ENCODE data around the gene OPA1. TPM values are rescaled to one million over a fixed set of nuclear protein-coding genes. Genes with fewer than 3 reads are reported as not detected.

The OPA1 gene
- total and polyA plus RNA-seq, 2 experiments from 2014 or later, result 24.9 to 89.9 TPM

DNA sequence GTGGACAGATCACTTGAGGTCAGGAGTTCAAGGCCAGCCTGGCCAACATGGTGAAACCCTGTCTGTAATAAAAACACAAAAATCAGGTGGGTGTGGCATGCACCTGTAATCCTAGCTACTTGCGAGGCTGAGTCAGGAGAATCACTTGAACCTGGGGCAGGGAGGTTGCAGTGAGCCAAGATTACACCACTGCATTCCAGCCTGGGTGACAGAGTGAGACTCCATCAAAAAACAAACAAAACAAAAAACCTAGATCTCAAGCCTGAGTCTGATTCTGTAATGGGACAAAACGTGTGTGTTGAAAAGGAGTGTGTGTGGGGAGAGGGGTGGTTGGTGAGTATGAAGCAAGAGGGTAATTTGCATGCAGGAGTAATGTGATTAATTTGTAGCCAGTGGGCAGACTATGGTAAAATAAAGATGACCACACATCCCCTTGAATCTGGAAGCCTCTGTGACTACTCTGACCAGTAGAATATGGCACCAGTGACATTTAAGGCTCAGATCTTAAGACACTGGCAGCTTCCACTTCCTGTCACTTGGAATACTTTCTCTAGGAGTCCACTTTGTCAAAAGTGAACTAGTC is 18.4 kb upstream of the OPA1 start (continued):
- TF ChIP-seq REST (IDR thresholded peaks at IDR 0.05; ENCODE audit: unreplicated experiment), result no peak
- no peak for TF ChIP-seq ETS1 (IDR thresholded peaks at IDR 0.05)
- TF ChIP-seq POLR2AphosphoS5 (IDR thresholded peaks at IDR 0.05; ENCODE audit: low read depth), result no peak
- TF ChIP-seq, protein P1, sequence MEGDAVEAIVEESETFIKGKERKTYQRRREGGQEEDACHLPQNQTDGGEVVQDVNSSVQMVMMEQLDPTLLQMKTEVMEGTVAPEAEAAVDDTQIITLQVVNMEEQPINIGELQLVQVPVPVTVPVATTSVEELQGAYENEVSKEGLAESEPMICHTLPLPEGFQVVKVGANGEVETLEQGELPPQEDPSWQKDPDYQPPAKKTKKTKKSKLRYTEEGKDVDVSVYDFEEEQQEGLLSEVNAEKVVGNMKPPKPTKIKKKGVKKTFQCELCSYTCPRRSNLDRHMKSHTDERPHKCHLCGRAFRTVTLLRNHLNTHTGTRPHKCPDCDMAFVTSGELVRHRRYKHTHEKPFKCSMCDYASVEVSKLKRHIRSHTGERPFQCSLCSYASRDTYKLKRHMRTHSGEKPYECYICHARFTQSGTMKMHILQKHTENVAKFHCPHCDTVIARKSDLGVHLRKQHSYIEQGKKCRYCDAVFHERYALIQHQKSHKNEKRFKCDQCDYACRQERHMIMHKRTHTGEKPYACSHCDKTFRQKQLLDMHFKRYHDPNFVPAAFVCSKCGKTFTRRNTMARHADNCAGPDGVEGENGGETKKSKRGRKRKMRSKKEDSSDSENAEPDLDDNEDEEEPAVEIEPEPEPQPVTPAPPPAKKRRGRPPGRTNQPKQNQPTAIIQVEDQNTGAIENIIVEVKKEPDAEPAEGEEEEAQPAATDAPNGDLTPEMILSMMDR (conservative IDR thresholded peaks at IDR 0.05; ENCODE audit: low read depth in 2 of 2), result no peak
- TF ChIP-seq CREB1 (CRISPR knock-in tag; IDR thresholded peaks at IDR 0.05; ENCODE audit: low read depth), result no peak

DNA sequence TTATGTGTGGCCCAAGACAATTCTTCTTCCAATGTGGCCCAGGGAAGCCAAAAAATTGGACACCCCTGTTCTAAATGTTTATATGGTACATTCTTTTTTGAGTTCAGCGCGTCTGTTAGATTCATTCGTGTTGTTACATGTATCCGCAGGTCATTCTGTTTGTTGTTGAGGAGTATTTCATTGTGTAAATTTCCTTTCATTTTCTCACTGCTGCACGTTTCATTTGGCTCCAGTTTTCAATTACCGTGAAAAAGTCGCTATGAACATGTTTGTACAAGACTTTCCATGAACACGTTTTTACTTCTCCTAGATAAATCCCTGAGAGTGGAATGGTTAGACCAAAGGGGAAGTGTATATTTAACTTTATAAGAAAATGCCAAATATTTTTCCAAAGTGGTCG is 7.5 kb upstream of the OPA1 start:
- Histone ChIP-seq H3K79me2 (replicated peaks; ENCODE audit: insufficient read depth) (no peaks in the 10 kb centered on the region), H3K36me3 (ENCODE audit: insufficient read depth) (no peaks in the 10 kb centered on the region), H3K27me3 (ENCODE audit: insufficient read depth) (no peaks in the 10 kb centered on the region), H3K27ac (ENCODE audit: low read depth) (no peak overlapping the region), H4K20me1 (replicated peaks; ENCODE audit: insufficient read depth) (no peaks in the 10 kb centered on the region), H3F3A (replicated peaks; ENCODE audit: low read depth) (no peaks in the 10 kb centered on the region), H3K4me1 (ENCODE audit: insufficient read depth) (no peaks in the 10 kb centered on the region), H3K4me2 (no peak overlapping the region), H2AFZ (no peak overlapping the region), H3K9me2 (ENCODE audit: insufficient read depth) (no peaks in the 10 kb centered on the region), H3K4me3 (no peak overlapping the region)
- Mint-ChIP-seq H3K4me1 (peaks cover 8% of the 10 kb centered on the region), H3K9me3 (no peaks in the 10 kb centered on the region), H3K27me3 (ENCODE audit: insufficient read depth, low read depth, poor library complexity) (no peaks in the 10 kb centered on the region), H3K27ac (no peak overlapping the region), H3K4me3 (no peak overlapping the region), H3K36me3 (ENCODE audit: low read depth) (no peaks in the 10 kb centered on the region)
- ATAC-seq, result no peak
- DNase-seq (ENCODE audit: low spot score), result no peak
- no peak for TF ChIP-seq ETS1 (IDR thresholded peaks at IDR 0.05)
- TF ChIP-seq, protein P2, sequence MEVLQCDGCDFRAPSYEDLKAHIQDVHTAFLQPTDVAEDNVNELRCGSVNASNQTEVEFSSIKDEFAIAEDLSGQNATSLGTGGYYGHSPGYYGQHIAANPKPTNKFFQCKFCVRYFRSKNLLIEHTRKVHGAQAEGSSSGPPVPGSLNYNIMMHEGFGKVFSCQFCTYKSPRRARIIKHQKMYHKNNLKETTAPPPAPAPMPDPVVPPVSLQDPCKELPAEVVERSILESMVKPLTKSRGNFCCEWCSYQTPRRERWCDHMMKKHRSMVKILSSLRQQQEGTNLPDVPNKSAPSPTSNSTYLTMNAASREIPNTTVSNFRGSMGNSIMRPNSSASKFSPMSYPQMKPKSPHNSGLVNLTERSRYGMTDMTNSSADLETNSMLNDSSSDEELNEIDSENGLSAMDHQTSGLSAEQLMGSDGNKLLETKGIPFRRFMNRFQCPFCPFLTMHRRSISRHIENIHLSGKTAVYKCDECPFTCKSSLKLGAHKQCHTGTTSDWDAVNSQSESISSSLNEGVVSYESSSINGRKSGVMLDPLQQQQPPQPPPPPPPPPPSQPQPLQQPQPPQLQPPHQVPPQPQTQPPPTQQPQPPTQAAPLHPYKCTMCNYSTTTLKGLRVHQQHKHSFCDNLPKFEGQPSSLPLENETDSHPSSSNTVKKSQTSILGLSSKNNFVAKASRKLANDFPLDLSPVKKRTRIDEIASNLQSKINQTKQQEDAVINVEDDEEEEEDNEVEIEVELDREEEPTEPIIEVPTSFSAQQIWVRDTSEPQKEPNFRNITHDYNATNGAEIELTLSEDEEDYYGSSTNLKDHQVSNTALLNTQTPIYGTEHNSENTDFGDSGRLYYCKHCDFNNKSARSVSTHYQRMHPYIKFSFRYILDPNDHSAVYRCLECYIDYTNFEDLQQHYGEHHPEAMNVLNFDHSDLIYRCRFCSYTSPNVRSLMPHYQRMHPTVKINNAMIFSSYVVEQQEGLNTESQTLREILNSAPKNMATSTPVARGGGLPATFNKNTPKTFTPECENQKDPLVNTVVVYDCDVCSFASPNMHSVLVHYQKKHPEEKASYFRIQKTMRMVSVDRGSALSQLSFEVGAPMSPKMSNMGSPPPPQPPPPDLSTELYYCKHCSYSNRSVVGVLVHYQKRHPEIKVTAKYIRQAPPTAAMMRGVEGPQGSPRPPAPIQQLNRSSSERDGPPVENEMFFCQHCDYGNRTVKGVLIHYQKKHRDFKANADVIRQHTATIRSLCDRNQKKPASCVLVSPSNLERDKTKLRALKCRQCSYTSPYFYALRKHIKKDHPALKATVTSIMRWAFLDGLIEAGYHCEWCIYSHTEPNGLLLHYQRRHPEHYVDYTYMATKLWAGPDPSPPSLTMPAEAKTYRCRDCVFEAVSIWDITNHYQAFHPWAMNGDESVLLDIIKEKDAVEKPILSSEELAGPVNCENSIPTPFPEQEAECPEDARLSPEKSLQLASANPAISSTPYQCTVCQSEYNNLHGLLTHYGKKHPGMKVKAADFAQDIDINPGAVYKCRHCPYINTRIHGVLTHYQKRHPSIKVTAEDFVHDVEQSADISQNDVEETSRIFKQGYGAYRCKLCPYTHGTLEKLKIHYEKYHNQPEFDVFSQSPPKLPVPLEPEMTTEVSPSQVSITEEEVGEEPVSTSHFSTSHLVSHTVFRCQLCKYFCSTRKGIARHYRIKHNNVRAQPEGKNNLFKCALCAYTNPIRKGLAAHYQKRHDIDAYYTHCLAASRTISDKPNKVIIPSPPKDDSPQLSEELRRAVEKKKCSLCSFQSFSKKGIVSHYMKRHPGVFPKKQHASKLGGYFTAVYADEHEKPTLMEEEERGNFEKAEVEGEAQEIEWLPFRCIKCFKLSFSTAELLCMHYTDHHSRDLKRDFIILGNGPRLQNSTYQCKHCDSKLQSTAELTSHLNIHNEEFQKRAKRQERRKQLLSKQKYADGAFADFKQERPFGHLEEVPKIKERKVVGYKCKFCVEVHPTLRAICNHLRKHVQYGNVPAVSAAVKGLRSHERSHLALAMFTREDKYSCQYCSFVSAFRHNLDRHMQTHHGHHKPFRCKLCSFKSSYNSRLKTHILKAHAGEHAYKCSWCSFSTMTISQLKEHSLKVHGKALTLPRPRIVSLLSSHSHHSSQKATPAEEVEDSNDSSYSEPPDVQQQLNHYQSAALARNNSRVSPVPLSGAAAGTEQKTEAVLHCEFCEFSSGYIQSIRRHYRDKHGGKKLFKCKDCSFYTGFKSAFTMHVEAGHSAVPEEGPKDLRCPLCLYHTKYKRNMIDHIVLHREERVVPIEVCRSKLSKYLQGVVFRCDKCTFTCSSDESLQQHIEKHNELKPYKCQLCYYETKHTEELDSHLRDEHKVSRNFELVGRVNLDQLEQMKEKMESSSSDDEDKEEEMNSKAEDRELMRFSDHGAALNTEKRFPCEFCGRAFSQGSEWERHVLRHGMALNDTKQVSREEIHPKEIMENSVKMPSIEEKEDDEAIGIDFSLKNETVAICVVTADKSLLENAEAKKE (CRISPR knock-in tag; IDR thresholded peaks at IDR 0.05), result no peak
- no peak for TF ChIP-seq ZNF114 (CRISPR knock-in tag; IDR thresholded peaks at IDR 0.05)
- TF ChIP-seq CREB1 (CRISPR knock-in tag; IDR thresholded peaks at IDR 0.05; ENCODE audit: low read depth), result no peak
- TF ChIP-seq POLR2AphosphoS5 (IDR thresholded peaks at IDR 0.05; ENCODE audit: low read depth), result no peak
- TF ChIP-seq NANOG (IDR thresholded peaks at IDR 0.05; ENCODE audit: borderline replicate concordance), result no peak
- TF ChIP-seq EZH2 (IDR thresholded peaks at IDR 0.05; ENCODE audit: low read depth, unreplicated experiment), result no peak
- no peak for TF ChIP-seq JUNB (IDR thresholded peaks at IDR 0.05; ENCODE audit: unreplicated experiment)
- TF ChIP-seq ZNF331 (CRISPR knock-in tag; IDR thresholded peaks at IDR 0.05; ENCODE audit: low read depth), result no peak

Data from GM23338 (cell line).